Lung microvascular endothelial cell (primary cell): ENCODE measurements around the gene FKTN. TPM values are rescaled to one million over a fixed set of nuclear protein-coding genes. Genes with fewer than 3 reads are reported as not detected.
"Not testable (repeated sequence)": the region's sequence is repeated elsewhere in the genome, so short reads cannot be mapped to it uniquely, and the experiment has no call there.

ENCODE experiments used
- DNase-seq, 2 donors: peaks; one replicate each; pipeline versions ENCODE4 v3.0.0 to v3.0.0-alpha.2; 2010; ENCODE audit warnings: low read depth in 2 of 2
- total RNA-seq: library from RNA; depleted of rRNA; stranded (reverse); fragments of >200 nt; gene quantifications from 2 replicates; pipeline ENCODE4 v1.2.1, GENCODE V29; 2014

FKTN gene
- 5.2 and 6.0 TPM in 2 replicates for total RNA-seq

DNA sequence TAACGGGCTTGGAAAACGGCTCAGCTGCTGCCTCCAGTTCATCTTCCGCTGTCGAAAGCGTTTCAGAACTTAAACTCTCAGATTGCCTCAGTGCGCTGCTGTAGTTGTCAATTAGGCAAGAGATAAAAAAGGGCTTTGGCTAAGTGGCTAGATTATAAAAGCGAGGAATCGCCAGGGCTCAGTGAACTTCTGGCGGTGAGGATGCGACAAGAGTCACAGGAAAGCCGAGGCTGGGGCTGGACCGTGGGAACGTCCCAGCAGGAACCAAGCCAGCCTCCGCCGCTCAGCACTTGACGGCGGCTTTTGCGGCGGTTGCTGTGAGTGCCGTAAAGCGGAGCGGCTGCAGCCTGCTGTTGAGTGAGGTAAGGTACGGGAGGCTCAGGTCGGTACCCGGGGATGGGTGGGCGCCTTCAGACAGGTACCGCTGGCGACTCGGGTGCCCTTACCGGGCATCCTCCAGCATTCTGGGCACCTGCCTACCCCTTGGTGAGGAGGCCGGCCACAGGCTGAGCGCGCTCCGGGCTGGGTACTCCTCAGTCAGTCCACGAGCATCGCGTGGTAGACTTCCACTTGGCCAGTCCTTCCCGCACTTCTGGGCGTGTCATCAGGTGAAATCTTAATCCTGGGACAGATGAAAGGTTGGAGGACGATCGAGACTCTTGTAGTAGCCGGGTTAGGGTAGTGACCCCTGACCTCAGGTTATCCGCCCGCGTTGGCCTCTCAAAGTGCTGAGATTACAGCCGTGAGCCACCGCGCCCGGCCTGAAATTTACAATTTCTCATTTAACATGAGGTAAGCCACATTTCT, at the start of gene FKTN:
Gene FKTN (plus strand): TSS at position 328 of the 807 bp plus-strand sequence. CDS start 16,902 bp downstream, outside the sequence.
- peak; percentile 92 for DNase-seq

DNA sequence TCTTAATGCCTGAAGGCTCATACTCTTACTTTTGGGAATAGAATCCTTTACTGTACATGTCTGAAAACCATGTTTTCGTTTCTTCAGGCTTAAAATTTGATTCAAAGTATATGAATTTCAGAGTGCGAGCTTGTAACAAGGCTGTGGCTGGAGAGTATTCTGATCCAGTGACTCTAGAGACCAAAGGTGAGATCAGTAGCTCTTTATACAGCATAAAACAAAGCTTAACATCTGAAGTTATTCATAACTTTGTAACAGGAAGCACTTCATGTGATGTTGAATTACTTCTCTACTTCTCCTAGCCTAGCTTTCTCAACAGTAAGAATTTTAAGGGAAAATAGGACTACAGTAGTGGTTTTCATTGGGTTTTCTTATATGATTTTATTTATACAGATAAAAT, 49.4 kb upstream of the FKTN start:
- DNase-seq: no peak

DNA sequence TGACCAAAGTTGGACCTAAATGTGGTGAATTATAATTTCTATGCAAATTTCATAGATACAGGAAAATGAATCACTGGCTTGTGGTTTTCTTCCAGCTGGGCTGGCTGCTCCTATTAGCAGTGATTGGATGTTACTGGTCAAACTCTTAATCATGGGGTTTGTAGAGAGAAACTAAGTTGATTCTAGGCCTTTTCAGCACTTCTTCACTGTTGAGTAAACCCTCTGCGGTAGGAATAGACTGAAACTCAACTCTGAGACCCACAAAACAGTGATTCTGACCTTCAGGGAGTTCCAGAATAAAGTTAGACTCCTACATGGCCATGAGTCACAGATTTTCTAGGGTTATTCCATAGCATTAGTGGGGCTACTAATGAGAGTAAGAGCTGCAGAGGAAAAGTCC, 47.9 kb upstream of the FKTN start:
- DNase-seq: peak in 1 of 2 donors; percentile 74

DNA sequence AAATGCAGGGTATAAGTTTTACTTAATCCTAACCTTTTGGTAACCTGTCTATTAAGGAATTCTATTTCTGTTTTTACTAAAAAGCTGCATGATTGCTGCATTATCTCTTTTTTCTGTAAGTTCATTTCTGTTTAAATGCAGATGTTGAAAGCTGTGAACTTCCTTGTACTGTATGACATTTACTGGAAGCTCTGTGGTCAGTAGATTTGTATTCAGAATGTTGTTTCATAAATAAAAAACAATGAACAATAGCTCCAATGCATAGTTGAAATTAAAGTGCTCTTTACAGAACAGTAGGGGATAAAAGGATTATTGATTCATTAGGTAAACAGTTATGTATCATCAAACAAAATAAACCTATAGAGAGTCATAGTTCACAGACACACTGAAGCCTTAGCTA, 46.5 kb upstream of the FKTN start:
- no peak for DNase-seq

DNA sequence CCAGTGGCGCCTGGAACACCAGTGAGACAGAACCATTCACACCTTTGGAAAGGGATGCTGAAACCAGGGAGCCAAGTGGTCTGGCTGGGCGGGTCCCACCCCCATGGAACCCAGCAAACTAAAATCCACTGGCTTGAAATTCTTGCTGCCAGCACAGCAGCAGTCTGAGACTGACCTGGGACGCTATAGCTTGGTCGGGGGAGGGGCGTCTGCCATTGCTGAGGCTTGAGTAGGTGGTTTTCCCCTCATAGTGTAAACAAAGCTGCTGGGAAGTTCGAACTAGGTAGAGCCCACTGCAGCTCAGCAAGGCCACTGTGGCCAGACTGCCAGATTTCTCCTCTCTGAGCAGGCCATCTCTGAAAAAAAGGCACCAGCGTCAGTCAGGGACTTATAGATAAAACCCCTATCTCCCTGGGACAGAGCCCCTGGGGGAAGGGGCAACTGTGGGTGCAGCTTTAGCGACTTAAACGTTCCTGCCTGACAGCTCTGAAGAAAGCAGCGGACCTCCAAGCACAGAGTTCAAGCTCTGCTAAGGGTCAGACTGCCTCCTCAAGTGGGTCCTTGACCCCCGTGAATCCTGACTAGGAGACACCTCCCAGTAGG, 42.0 kb upstream of the FKTN start:
- no peak for DNase-seq

DNA sequence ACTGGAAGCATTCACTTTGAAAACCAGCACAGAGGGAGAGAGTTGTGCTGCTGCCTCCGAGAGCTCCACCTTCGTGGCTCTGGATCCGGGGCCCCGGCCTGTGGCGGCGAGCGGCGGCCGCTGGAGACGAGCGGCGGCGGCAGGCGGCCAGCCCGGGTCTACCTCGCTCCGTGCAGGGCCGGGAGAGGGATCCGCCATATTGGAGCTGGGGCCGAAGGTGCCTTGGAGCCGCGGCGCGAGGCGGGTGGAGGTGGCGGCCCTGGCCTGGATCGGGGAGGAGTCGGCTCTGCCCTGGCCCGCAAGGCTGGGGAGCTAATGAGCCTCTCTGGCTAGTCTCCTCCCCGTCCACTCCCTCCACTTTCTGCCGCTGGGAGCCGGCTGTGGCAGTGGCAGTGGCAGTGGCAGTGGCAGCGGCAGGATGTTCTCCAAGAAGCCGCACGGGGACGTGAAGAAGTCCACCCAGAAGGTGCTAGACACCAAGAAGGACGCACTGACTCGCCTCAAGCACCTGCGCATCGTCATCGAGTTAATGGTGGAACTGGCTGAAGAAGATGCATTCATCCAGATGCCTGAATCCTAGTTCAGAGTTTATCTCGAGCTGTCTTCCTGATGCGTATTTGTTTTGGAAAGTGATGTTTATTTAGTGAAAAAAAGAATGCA, 38.1 kb upstream of the FKTN start:
- DNase-seq: peak; percentile 6 to 7

DNA sequence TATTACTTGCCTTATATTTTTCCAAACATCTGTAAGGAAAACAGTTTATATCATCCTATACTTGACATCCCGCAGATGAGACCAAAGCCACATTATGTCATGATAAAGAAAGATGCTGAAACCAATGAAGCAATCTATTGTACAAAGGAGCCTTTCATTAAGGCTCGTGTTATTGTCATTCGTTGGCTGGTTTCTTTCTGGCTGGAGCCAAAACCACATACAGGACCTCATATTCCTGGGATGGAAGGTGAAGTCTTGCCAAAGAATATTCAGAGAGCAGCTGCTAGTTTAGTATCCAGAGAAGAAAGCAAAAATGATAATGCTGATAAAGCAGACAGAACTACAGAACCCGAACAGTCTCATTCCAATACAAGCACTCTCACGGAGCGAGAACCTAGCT, 36.9 kb upstream of the FKTN start:
- DNase-seq: not testable (repeated sequence)

DNA sequence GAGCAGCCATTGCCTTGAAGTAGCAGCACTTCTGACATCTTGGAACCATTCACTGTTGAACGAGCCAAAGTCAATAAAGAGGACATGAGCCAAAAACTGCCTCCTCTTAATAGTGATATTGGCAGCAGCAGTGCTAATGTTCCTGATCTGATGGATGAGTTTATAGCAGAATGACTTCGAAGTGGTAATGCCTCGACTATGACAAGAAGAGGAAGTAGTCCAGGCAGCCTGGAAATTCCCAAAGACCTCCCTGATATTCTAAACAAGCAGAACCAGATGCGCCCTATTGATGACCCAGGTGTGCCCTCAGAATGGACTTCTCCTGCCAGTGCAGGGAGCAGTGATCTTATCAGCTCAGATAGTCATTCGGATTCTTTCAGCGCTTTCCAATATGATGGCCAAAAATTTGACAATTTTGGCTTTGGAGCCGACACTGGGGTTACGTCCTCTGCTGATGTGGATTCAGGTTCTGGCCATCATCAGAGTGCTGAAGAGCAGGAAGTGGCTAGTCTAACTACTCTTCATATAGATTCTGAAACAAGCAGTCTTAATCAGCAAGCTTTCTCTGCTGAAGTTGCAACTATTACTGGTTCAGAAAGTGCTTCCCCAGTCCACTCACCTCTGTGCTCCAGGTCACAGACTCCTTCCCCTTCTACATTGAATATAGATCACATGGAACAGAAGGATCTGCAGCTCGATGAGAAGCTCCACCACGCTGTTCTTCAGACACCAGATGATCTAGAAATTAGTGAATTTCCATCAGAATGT, 35.1 kb upstream of the FKTN start:
- not testable (repeated sequence) for DNase-seq

DNA sequence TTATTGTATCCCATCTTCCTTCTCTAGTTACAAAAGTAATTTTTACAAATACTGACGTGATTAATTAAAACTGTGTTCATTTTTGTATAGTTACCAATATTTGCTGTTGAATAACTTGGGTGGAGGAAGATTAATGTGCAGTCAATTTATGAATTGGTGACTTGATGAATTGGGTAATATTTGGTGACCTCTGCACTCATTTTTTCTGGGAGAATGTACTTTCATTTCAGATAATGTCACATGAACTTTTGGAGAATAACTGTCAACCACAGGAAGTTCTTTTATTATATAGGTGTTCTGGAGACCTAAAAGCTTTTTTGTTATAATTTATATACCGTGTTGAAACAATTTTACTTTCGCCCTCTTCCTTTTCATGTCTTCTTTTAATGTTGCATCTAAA, 26.4 kb upstream of the FKTN start:
- no peak for DNase-seq

DNA sequence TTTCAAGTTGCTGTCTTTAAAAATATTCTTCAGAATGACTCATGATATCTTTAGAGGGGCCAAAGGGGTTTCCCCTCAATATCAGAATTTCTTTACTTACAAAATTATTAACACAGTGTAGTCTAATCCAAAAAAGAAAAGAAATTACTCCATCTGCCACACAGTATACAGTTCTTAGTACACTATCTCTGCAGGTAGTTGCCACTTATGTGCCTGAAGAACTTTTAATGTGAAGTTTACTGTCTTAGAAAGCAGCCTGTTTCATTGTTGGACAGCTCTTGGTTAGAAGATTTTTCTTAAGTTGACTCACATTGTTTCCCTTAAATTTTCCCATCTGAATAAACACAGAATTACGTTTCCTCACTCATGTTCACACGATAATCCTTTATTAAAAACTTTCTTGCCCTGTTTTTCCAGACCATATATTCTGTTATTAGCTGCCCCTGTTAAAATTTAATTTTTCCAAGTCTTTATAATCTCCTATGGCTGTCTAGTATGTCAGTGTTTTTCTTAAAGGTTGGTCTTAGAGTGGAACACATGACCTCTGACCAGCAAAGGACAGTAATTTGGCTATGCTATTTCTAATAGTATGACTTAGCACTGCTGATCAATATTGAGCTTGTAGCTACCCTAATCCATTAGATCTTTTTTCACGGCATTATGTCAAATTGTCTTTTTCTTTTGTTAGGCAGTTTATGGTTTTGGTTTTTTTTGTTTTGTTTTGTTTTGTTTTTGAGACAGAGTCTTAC, 21.8 kb upstream of the FKTN start:
- DNase-seq: no peak

DNA sequence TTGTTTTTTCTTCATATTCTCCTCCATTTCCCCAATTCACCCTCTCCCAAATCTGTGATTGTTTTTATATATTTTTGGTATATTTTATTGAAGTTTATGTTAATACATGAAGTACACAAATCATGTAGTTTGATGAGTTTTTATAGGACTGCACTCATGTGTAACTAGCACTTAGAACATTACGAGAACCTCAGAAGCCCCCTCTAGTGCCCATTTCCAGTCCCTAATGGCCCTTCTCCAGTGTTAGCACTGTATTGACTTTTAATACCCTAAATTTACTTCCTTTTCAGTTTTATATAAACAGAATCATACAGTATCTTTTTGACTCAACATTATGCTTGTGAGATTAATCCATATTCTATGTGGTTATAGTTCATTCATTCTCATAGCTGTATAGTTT, 18.5 kb upstream of the FKTN start:
- DNase-seq: no peak

DNA sequence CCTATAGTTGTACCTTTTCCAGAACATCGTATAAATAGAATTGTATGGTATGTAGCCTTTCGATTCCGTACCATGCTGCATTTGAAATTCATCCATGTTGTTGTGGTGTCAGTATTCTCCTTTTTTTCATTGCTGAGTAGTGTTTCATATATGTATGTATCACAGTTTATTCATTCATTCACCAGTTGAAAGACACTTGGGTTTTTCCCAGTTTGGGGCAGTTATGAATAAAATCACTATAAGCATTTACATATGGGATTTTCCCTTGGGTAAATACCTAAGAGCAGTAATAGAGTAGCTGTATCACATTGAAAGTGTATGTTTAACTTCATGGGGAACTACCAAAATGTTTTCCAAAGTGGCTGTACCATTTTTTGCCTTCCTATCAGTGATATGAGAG, 16.1 kb upstream of the FKTN start:
- no peak for DNase-seq

DNA sequence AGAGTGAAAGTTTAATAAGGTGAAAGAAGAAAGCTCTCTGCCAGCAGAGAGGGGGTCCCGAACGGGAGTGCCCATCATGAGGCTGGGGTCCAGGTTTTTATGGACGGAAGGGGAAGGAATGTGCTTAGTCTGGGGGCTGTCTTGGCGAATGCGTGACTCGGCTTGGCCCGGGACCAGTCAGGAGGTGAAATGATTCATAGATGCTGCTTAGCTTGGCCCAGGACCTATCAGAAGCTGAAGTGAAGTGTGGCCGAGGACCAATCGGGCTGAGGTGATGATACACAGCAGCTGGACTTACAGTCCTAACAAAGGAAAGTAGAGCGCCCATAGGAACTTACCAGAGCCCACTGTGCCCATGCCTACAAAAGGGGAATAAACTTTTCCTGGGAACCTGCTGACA, 3.9 kb upstream of the FKTN start:
- peak in 1 of 2 donors; percentile 4 for DNase-seq

DNA sequence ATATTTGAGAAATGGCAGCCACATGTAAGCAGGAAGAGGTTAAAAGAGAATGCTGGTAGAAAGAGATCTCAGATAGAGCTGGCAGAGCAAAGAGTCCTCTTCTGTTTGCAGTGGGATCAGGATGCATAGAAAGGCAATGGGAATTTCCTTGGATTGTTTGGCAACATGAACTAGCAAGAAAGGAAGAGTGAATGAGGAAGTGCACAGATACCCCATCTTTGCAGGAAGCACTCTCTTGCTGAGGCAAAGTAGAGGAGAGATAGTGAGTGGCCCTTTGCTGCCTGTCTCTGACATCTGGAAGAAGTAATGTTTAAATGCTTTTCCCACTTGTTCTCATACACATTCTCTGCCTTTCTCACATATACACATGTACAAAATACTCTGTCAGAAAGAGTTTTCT, 14.5 kb downstream of the FKTN start:
- DNase-seq: no peak

DNA sequence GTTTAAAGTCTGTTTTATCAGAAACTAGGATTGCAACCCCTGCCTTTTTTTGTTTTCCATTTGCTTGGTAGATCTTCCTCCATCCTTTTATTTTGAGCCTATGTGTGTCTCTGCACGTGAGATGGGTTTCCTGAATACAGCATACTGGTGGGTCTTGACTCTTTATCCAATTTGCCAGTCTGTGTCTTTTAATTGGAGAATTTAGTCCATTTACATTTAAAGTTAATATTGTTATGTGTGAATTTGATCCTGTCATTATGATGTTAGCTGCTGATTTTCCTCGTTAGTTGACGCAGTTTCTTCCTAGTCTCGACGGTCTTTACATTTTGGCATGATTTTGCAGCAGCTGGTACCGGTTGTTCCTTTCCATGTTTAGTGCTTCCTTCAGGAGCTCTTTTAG, 22.0 kb downstream of the FKTN start:
- DNase-seq: not testable (repeated sequence)

DNA sequence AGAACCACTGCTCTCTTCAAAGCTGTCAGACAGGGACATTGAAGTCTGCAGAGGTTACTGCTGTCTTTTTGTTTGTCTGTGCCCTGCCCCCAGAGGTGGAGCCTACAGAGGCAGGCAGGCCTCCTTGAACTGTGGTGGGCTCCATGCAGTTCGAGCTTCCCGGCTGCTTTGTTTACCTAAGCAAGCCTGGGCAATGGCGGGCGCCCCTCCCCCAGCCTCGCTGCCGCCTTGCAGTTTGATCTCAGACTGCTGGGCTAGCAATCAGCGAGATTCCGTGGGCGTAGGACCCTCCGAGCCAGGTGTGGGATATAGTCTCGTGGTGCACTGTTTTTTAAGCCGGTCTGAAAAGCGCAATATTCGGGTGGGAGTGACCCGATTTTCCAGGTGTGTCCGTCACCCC, 23.6 kb downstream of the FKTN start:
- DNase-seq: not testable (repeated sequence)

DNA sequence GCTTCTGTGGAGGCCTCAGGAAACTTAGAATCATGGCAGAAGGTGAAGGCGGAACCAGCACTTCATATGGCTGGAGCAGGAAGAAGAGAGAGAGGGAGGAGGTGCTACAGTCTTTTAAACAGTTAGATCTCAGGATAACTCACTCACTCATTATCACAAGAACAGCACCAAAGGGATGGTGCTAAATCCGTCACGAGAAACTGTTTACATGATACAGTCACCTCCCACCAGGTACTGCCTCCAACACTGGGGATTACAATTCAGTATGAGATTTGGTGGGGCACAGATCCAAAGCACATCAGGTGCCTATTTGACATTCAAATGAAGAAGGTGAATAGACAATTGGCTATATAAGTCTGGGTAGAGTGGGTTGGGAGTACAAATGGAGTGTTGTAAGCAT, 35.2 kb downstream of the FKTN start:
- no peak for DNase-seq

DNA sequence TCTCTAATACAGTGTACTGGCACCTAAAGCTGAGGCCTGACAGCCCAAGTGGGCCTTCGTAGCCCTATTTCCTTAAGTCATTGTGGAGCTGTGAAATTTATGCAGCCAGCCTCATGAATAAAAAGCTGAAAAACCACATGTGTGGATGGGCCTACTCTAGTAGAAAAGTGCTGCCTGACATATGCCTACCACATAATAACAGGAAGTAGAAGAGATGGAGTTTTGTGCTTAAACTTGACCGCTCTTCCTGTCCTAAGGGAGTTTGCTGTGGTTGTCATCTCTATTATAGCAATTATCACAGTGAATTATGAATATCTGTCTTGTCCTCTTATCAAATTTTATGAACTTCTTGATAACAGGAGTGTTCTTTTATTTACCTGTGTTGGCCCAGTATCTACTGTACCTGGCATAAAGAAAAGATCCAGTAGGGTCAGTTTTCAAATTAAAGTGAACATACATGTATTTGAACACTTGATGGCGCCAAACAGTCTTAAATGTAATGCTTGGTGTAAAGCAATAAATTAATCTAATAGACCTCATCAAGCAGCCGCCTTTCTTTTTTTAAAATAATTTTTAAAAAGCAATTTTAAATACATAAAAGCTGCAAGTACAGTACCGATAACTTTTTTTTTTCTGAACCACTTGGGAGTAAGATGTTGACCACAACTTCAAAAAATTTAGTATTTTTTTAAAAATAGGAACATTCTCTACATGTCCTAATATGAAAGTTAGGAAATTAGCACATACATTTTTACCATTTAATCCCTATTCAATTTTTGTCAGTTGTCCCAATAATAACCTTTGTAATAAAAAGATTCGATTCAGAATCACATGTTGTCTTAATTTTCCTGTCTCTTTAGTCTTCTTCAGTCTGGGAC, 51.0 kb downstream of the FKTN start:
- peak; percentile 68 to 73 for DNase-seq

DNA sequence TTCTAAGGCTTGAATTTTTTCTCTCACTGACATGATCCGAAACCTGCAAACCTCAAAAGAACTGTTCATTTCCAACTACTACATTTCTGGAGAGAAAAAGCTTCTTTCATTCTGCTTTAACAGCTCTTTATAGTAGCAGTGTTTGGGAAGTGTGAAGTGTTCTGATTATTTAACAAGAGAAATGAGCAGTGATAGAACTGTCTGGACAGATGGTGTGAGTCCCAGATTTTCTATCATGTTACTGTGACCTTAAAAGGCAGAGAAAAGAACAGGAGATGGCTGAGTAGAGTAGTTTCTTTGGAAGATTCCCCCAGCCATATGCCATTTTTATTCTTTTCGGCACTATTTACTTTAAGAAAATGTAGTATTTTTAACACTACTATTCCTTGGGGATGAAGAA, 63.1 kb downstream of the FKTN start:
- no peak for DNase-seq

DNA sequence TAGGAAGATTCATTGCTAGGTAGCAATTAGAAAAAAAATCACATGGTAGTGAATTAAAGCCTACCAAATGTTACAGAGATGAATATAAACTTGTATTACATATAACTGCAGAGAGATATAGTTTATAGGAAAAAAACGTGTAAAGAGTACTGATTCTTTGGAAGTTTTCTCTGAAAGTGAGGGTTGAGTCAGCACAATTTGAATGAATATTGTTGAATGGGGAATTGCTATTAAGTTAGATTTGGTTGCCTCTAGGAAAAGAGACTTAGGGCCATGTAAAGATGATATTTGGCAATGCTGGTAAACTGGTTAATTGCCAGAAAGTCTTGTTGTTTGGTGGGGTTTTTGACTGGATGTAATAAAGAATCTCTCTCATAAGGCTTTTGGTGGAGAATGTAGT, 67.2 kb downstream of the FKTN start:
- DNase-seq: no peak
